Ishikawa (cell line): ENCODE data around the gene ZCCHC24.

Experiments
- CEBPB ChIP-seq: IDR thresholded peaks from 2 replicates; pipeline ENCODE4 v1.6.1; 2012
- CREB1 ChIP-seq: IDR thresholded peaks from 2 replicates; pipeline ENCODE4 v1.6.1; 2012; ENCODE audit warnings: low read depth
- EGR1 ChIP-seq: IDR thresholded peaks from 2 replicates; pipeline ENCODE4 v1.6.1; 2012
- EP300 ChIP-seq: IDR thresholded peaks from 2 replicates; pipeline ENCODE4 v1.6.1; 2012; ENCODE audit warnings: borderline replicate concordance
- MAX ChIP-seq: IDR thresholded peaks from 2 replicates; pipeline ENCODE4 v1.6.1; 2012
- NFIC ChIP-seq: IDR thresholded peaks from 2 replicates; pipeline ENCODE4 v1.6.1; 2012
- RAD21 ChIP-seq: IDR thresholded peaks from 2 replicates; pipeline ENCODE4 v1.6.1; 2012; ENCODE audit warnings: low read depth
- TAF1 ChIP-seq: IDR thresholded peaks from 2 replicates; pipeline ENCODE4 v1.6.1; 2012; ENCODE audit warnings: low read depth, mild to moderate bottlenecking
- TCF12 ChIP-seq: IDR thresholded peaks from 2 replicates; pipeline ENCODE4 v1.6.1; 2012; ENCODE audit warnings: low read depth
- TEAD4 ChIP-seq: IDR thresholded peaks from 2 replicates; pipeline ENCODE4 v1.6.1; 2012
- USF1 ChIP-seq: IDR thresholded peaks from 2 replicates; pipeline ENCODE4 v1.6.1; 2012
- YY1 ChIP-seq: IDR thresholded peaks from 2 replicates; pipeline ENCODE4 v1.6.1; 2012; ENCODE audit warnings: low read depth
- ZBTB7A ChIP-seq: IDR thresholded peaks from 2 replicates; pipeline ENCODE4 v1.6.1; 2012; ENCODE audit warnings: low read depth
- TF ChIP-seq, protein P1 (sequence below): IDR thresholded peaks from 2 replicates; pipeline ENCODE4 v1.6.1; 2012; ENCODE audit warnings: low read depth, mild to moderate bottlenecking

ZCCHC24 gene

GRCh38 chr10:79377557-79378382, 67.7 kb downstream of the ZCCHC24 start:
- no peak for TF ChIP-seq CREB1
- TF ChIP-seq, protein P1, sequence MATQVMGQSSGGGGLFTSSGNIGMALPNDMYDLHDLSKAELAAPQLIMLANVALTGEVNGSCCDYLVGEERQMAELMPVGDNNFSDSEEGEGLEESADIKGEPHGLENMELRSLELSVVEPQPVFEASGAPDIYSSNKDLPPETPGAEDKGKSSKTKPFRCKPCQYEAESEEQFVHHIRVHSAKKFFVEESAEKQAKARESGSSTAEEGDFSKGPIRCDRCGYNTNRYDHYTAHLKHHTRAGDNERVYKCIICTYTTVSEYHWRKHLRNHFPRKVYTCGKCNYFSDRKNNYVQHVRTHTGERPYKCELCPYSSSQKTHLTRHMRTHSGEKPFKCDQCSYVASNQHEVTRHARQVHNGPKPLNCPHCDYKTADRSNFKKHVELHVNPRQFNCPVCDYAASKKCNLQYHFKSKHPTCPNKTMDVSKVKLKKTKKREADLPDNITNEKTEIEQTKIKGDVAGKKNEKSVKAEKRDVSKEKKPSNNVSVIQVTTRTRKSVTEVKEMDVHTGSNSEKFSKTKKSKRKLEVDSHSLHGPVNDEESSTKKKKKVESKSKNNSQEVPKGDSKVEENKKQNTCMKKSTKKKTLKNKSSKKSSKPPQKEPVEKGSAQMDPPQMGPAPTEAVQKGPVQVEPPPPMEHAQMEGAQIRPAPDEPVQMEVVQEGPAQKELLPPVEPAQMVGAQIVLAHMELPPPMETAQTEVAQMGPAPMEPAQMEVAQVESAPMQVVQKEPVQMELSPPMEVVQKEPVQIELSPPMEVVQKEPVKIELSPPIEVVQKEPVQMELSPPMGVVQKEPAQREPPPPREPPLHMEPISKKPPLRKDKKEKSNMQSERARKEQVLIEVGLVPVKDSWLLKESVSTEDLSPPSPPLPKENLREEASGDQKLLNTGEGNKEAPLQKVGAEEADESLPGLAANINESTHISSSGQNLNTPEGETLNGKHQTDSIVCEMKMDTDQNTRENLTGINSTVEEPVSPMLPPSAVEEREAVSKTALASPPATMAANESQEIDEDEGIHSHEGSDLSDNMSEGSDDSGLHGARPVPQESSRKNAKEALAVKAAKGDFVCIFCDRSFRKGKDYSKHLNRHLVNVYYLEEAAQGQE, result no peak

GRCh38 chr10:79376751-79377556, 68.5 kb downstream of the ZCCHC24 start:
- TF ChIP-seq TEAD4 (no peak), NFIC (no peak), ZBTB7A (no peak), MAX (no peak), CEBPB (no peak), CREB1 (no peak), TAF1 (no peak), TCF12 (no peak), YY1 (no peak), EGR1 (no peak), RAD21 (no peak), EP300 (no peak), USF1 (no peak)
- TF ChIP-seq, protein P1, result no peak

GRCh38 chr10:79376078-79376628, 69.3 kb downstream of the ZCCHC24 start:
- TF ChIP-seq CEBPB, result no peak
- no peak for TF ChIP-seq CREB1
- no peak for TF ChIP-seq EP300
- TF ChIP-seq TCF12, result no peak

GRCh38 chr10:79375321-79376077, 69.9 kb downstream of the ZCCHC24 start:
- no peak for TF ChIP-seq TAF1
- TF ChIP-seq EGR1, result no peak
- TF ChIP-seq, protein P1, result no peak
- no peak for TF ChIP-seq RAD21
- TF ChIP-seq TCF12, result no peak
- TF ChIP-seq TEAD4, result no peak
